Measurements from ENCODE around the gene HOXA7.

DNA sequence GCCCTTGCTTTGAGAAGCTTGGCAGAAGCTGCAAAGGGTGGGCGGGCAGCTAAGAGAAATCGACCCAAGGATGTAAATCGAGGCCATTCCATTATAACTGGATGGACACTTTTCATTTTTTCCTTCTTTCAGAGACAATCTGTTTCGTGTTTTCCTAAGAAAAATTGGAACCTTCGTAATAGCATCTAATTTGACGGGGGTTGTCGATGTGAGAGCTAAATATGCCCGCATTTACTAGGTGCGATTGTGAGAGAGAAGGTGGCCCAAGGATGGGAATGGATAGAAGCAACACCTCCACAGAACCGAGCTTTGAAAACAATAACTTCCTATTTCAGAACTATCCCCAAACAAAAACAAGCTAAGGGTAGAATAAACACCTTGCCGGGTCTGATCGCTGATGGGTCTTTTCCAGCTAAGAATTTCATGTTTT lies 25.1 kb downstream of the HOXA7 start:
- TF ChIP-seq, protein P1, sequence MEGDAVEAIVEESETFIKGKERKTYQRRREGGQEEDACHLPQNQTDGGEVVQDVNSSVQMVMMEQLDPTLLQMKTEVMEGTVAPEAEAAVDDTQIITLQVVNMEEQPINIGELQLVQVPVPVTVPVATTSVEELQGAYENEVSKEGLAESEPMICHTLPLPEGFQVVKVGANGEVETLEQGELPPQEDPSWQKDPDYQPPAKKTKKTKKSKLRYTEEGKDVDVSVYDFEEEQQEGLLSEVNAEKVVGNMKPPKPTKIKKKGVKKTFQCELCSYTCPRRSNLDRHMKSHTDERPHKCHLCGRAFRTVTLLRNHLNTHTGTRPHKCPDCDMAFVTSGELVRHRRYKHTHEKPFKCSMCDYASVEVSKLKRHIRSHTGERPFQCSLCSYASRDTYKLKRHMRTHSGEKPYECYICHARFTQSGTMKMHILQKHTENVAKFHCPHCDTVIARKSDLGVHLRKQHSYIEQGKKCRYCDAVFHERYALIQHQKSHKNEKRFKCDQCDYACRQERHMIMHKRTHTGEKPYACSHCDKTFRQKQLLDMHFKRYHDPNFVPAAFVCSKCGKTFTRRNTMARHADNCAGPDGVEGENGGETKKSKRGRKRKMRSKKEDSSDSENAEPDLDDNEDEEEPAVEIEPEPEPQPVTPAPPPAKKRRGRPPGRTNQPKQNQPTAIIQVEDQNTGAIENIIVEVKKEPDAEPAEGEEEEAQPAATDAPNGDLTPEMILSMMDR (IDR thresholded peaks at IDR 0.05) = no peak
- TF ChIP-seq POLR2A (IDR thresholded peaks at IDR 0.05) = no peak
- no peak for TF ChIP-seq POLR2AphosphoS5 (IDR thresholded peaks at IDR 0.05)
